Stimulated activated CD8-positive, alpha-beta memory T cell treated with anti-CD3 and anti-CD28 coated beads, Interleukin-15, amount 100 ng/mL, for 24 hours (primary cell): ENCODE results near the gene CAPN14.
A peak's percentile ranks its signal among the peaks of the same experiment; 100 is the strongest.

Experiments used
- DNase-seq: peaks from one replicate; pipeline ENCODE4 v3.0.0-alpha.2; 2020; ENCODE audit warnings: low read depth

The CAPN14 gene

GRCh38 chr2:31141443-31142085 is 75.8 kb downstream of the CAPN14 start:
- DNase-seq: no peak

GRCh38 chr2:31140151-31140550 is 77.2 kb downstream of the CAPN14 start:
- no peak for DNase-seq

- DNase-seq: no peak
These were observed 77.6 kb downstream of the CAPN14 start for GRCh38 chr2:31139671-31140070.

- peak; percentile 7 for DNase-seq
These were observed 79.0 kb downstream of the CAPN14 start, which contains the start of gene GALNT14 for GRCh38 chr2:31138037-31138962. TSS of gene GALNT14 (minus strand) at chr2:31138440. CDS start at chr2:31138086, 354 bp downstream.

- no peak for DNase-seq
These were observed 79.9 kb downstream of the CAPN14 start for GRCh38 chr2:31137211-31138036.

GRCh38 chr2:31136732-31137131 is 80.6 kb downstream of the CAPN14 start:
- no peak for DNase-seq

GRCh38 chr2:31136000-31136399 is 81.3 kb downstream of the CAPN14 start:
- no peak for DNase-seq

- DNase-seq: no peak
These were observed 82.8 kb downstream of the CAPN14 start for GRCh38 chr2:31134480-31134879.

GRCh38 chr2:31132786-31133185 is 84.5 kb downstream of the CAPN14 start:
- DNase-seq: no peak

- DNase-seq: no peak
These were observed 85.4 kb downstream of the CAPN14 start for GRCh38 chr2:31131871-31132270.

- DNase-seq: no peak
These were observed 87.7 kb downstream of the CAPN14 start for GRCh38 chr2:31129375-31130171.

- no peak for DNase-seq
These were observed 89.4 kb downstream of the CAPN14 start for GRCh38 chr2:31127931-31128330.

- no peak for DNase-seq
These were observed 91.2 kb downstream of the CAPN14 start for GRCh38 chr2:31125918-31126695.

- DNase-seq: no peak
These were observed 92.4 kb downstream of the CAPN14 start for GRCh38 chr2:31124904-31125303.
